ENCODE results near the gene SLC52A1. TPM values are rescaled to one million over a fixed set of nuclear protein-coding genes. Genes with fewer than 3 reads are reported as not detected.
A peak's percentile ranks its signal among the peaks of the same experiment; 100 is the strongest.
"Not testable (repeated sequence)": the region's sequence is repeated elsewhere in the genome, so short reads cannot be mapped to it uniquely, and the experiment has no call there.

The SLC52A1 gene
- total RNA-seq, 1 experiment from 2014 or later, result 1.1 TPM

DNA sequence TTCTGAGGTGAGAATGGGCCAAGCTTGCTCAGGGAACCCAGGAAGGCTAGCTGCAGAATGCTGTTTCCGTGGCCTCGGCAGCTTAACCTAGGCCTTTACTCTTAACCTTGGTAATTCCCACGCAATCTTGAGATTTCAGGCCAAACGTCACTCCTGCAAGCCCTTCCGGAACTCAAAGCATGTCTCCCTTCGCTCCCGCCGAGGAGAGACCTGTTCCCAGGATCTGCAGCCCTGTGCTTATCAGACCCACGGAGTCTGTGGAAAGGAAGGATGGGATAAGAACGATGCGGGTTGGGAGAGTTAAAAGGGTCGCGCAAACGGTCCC, 42.5 kb upstream of the SLC52A1 start (continued):
- TF ChIP-seq, protein P1, sequence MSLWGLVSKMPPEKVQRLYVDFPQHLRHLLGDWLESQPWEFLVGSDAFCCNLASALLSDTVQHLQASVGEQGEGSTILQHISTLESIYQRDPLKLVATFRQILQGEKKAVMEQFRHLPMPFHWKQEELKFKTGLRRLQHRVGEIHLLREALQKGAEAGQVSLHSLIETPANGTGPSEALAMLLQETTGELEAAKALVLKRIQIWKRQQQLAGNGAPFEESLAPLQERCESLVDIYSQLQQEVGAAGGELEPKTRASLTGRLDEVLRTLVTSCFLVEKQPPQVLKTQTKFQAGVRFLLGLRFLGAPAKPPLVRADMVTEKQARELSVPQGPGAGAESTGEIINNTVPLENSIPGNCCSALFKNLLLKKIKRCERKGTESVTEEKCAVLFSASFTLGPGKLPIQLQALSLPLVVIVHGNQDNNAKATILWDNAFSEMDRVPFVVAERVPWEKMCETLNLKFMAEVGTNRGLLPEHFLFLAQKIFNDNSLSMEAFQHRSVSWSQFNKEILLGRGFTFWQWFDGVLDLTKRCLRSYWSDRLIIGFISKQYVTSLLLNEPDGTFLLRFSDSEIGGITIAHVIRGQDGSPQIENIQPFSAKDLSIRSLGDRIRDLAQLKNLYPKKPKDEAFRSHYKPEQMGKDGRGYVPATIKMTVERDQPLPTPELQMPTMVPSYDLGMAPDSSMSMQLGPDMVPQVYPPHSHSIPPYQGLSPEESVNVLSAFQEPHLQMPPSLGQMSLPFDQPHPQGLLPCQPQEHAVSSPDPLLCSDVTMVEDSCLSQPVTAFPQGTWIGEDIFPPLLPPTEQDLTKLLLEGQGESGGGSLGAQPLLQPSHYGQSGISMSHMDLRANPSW (CRISPR knock-in tag; conservative IDR thresholded peaks at IDR 0.05; ENCODE audit: low read depth), result no peak
- TF ChIP-seq NFATC4 (CRISPR knock-in tag; IDR thresholded peaks at IDR 0.05), result no peak
- no peak for TF ChIP-seq TEAD1 (CRISPR knock-in tag; IDR thresholded peaks at IDR 0.05)
- TF ChIP-seq JAZF1 (CRISPR knock-in tag; IDR thresholded peaks at IDR 0.05), result no peak

DNA sequence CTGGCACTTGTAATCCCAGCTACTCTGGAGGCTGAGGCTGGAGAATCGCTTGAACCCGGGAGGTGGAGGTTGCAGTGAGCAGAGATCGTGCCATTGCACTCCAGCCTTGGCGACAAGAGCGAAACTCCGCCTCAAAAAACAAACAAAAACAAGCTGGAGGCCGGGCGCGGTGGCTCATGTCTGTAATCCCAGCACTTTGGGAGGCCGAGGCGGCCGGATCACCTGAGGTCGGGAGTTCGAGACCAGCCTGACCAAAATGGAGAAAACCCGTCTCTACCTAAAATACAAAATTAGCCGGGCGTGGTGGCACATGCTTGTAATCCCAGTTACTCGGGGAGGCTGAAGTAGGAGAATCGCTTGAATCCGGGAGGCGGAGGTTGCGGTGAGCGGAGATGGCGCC, 42.0 kb upstream of the SLC52A1 start:
- H3K4me3 Mint-ChIP-seq; H3K27ac Mint-ChIP-seq; H3K9me3 Mint-ChIP-seq; H3K36me3 Mint-ChIP-seq; DNase-seq (ENCODE audit: low spot score); ATAC-seq: not testable (repeated sequence)
- Mint-ChIP-seq H3K27me3 (ENCODE audit: low read depth) (peaks cover 40% of the 10 kb centered on the region), H3K4me1 (peaks cover 15% of the 10 kb centered on the region)
- POLR2A ChIA-PET, result interaction anchor here (0.6 kb wide), 1 partner anchor 9 kb away, joined by 4 read pairs; no protein-coding TSS in a partner anchor
- CTCF ChIA-PET, result interaction anchor here (1.4 kb wide), 1 partner anchor 8 kb away, joined by 3 read pairs; no protein-coding TSS in a partner anchor

DNA sequence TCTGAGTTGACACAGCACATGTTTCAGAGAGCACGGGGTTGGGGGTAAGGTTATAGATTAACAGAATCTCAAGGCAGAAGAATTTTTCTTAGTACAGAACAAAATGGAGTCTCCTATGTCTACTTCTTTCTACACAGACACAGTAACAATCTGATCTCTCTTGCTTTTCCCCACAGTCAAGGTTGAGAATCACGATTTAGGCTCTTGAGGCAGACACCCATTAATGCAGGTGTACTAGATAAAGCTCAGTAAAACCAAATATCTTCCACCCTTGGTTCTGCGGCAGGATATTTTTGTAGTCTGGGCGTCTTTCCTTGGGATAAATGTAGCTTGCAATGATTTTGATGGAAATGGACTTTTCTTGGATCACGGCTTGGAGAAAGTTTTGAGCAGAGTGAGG, 40.2 kb upstream of the SLC52A1 start:
- H3K9me3 Mint-ChIP-seq; H3K36me3 Mint-ChIP-seq; DNase-seq (ENCODE audit: low spot score); ATAC-seq; H3K27ac Mint-ChIP-seq; CTCF ChIA-PET; H3K4me3 Mint-ChIP-seq: not testable (repeated sequence)
- Mint-ChIP-seq H3K4me1 (peaks cover 15% of the 10 kb centered on the region), H3K27me3 (ENCODE audit: low read depth) (peaks cover 37% of the 10 kb centered on the region)
- POLR2A ChIA-PET, result interaction anchor here (0.6 kb wide), 1 partner anchor 105 kb away, joined by 3 read pairs; no protein-coding TSS in a partner anchor

DNA sequence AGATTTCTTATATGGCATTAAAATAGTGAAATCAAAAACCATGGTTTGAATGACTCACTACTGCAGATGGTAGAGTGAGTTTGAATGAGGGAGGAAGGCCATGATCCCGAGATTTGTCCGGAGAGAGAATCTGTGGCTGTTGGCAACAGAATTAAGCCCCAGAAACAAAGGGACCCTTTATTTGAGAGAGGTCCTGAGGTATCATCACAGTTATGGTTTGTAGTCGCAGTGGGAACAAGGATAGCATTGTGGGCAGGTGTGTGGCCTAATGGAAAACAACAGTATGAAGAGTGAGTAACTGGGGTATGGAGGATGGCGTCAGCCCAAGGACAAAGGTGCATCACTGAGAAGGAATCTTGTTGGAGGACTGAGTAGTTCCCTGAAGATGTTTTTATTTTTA, 34.5 kb upstream of the SLC52A1 start:
- ChIA-PET POLR2A (no interaction called here), CTCF (interaction anchor here (0.6 kb wide), 1 partner anchor 16 kb away, joined by 3 read pairs; no protein-coding TSS in a partner anchor)
- Mint-ChIP-seq H3K27me3 (ENCODE audit: low read depth) (peaks cover 4% of the 10 kb centered on the region), H3K36me3 (no peaks in the 10 kb centered on the region), H3K27ac (no peak overlapping the region), H3K9me3 (no peaks in the 10 kb centered on the region), H3K4me3 (no peak overlapping the region), H3K4me1 (peaks cover 4% of the 10 kb centered on the region)
- no peak for ATAC-seq
- no peak for DNase-seq (ENCODE audit: low spot score)
- TF ChIP-seq HMGA2 (CRISPR knock-in tag; IDR thresholded peaks at IDR 0.05), result no peak
- TF ChIP-seq, protein P2, sequence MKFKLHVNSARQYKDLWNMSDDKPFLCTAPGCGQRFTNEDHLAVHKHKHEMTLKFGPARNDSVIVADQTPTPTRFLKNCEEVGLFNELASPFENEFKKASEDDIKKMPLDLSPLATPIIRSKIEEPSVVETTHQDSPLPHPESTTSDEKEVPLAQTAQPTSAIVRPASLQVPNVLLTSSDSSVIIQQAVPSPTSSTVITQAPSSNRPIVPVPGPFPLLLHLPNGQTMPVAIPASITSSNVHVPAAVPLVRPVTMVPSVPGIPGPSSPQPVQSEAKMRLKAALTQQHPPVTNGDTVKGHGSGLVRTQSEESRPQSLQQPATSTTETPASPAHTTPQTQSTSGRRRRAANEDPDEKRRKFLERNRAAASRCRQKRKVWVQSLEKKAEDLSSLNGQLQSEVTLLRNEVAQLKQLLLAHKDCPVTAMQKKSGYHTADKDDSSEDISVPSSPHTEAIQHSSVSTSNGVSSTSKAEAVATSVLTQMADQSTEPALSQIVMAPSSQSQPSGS (CRISPR knock-in tag; IDR thresholded peaks at IDR 0.05; ENCODE audit: borderline replicate concordance, low read depth), result no peak
- peak; percentile 38; the same call in 1 of the 2 replicates for TF ChIP-seq GABPB1 (CRISPR knock-in tag; IDR thresholded peaks at IDR 0.05)

DNA sequence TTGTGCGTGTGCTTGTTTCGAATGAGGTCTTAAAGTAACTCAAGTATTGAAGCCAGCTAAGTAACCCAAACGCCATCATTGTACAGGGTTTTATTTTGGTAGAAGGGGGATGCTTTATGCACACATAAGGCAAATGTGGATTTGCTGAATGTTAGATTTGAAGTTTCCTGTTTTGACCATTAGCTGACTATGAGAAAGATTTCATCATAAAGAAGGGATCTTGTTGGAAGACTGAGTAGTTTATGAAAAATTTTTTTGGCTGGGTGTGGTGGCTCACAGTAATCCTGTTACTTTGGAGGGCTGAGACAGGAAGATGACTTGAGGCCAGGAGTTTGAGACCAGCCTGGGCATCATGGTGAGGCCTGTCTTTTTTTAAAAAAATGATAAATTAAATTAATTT, 33.0 kb upstream of the SLC52A1 start:
- peaks cover 4% of the 10 kb centered on the region for H3K27me3 Mint-ChIP-seq (ENCODE audit: low read depth)
- ATAC-seq (no peak), DNase-seq (ENCODE audit: low spot score) (no peak)
- H3K9me3 Mint-ChIP-seq, result no peaks in the 10 kb centered on the region
- POLR2A ChIA-PET, result interaction anchor here (0.7 kb wide), 1 partner anchor 10 kb away, joined by 3 read pairs; the partner anchor contains the start of gene ZFP3
- no peak for TF ChIP-seq CREM (CRISPR knock-in tag; IDR thresholded peaks at IDR 0.05)
- TF ChIP-seq ZNF317 (CRISPR knock-in tag; IDR thresholded peaks at IDR 0.05; ENCODE audit: borderline replicate concordance, low read depth), result no peak
- H3K4me1 Mint-ChIP-seq, result no peaks in the 10 kb centered on the region
- H3K36me3 Mint-ChIP-seq, result no peaks in the 10 kb centered on the region
- H3K27ac Mint-ChIP-seq, result no peak overlapping the region
- CTCF ChIA-PET, result interaction anchor here (1.3 kb wide), 1 partner anchor 10 kb away, joined by 3 read pairs; the partner anchor contains the start of gene ZFP3
- no peak overlapping the region for H3K4me3 Mint-ChIP-seq

DNA sequence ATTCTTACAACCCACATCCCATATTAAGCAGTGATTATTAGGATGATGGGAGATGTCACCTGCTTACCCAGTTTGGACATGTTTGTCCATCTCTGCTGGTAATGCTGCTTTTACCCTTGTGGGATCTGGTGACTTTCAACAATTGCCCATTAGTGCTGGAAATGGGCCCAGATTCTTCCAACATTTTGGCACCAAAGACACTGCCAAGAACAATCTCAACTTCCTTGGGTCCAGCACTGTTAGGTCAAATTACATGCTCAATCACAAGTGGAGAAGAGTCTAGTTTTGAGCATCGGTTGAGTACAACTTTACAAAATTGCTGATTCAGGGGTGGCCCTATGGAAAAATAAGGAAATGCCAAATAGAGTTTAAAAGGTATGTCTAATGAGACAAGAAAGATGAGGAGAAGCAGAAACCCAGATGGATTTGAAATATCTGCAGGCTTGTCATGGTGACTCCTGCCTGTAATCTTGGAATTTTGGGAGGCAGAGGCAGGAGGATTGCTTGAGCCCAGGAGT, 30.1 kb upstream of the SLC52A1 start:
- peaks cover 12% of the 10 kb centered on the region for H3K27me3 Mint-ChIP-seq (ENCODE audit: low read depth)

More for the DNA sequence above, 30.1 kb upstream of the SLC52A1 start:
- TF ChIP-seq TCF7 (CRISPR knock-in tag; IDR thresholded peaks at IDR 0.05; ENCODE audit: low read depth), result no peak
- no peak for TF ChIP-seq NR1H2 (CRISPR knock-in tag; IDR thresholded peaks at IDR 0.05)
- DNase-seq (ENCODE audit: low spot score) (no peak), ATAC-seq (no peak)
- H3K27ac Mint-ChIP-seq, result no peak overlapping the region
- no peaks in the 10 kb centered on the region for H3K9me3 Mint-ChIP-seq
- H3K4me1 Mint-ChIP-seq, result no peaks in the 10 kb centered on the region
- no peaks in the 10 kb centered on the region for H3K36me3 Mint-ChIP-seq
- ChIA-PET CTCF (interaction anchor here (0.6 kb wide), 1 partner anchor 13 kb away, joined by 5 read pairs; no protein-coding TSS in a partner anchor), POLR2A (no interaction called here)
- no peak overlapping the region for H3K4me3 Mint-ChIP-seq

Data from WTC11 (cell line).